HepG2 (cell line): ENCODE measurements around the gene SRP14. TPM values are rescaled to one million over a fixed set of nuclear protein-coding genes. Genes with fewer than 3 reads are reported as not detected.

Source experiments
- AKNA ChIP-seq: sonication (generic); formaldehyde crosslinking; IDR thresholded peaks from 2 replicates; pipeline ENCODE4 v1.4.0; 2020; ENCODE audit warnings: missing genetic modification reagents, borderline replicate concordance
- CC2D1A ChIP-seq: sonication (generic); formaldehyde crosslinking; IDR thresholded peaks from 2 replicates; pipeline ENCODE4 v1.8.1; 2023; ENCODE audit warnings: mild to moderate bottlenecking, missing genetic modification reagents
- GTF2F1 ChIP-seq: fragments of 150-350 bp; IDR thresholded peaks from 2 replicates; pipeline ENCODE4 v1.6.1; 2014; ENCODE audit warnings: low read length
- HNF1B ChIP-seq: sonication (generic); formaldehyde crosslinking; IDR thresholded peaks from 2 replicates; pipeline ENCODE4 v1.5.1; 2020; ENCODE audit warnings: mild to moderate bottlenecking, moderate library complexity, missing genetic modification reagents
- JUND ChIP-seq: sonication (generic); formaldehyde crosslinking; IDR thresholded peaks from 2 replicates; pipeline ENCODE4 v1.8.0; 2022; ENCODE audit warnings: mild to moderate bottlenecking, missing genetic modification reagents
- MEIS2 ChIP-seq: sonication (generic); formaldehyde crosslinking; IDR thresholded peaks from 2 replicates; pipeline ENCODE4 v1.9.0; 2021; ENCODE audit warnings: mild to moderate bottlenecking, missing genetic modification reagents
- MXD1 ChIP-seq: sonication (generic); formaldehyde crosslinking; IDR thresholded peaks from 2 replicates; pipeline ENCODE4 v1.4.0; 2020; ENCODE audit warnings: mild to moderate bottlenecking, missing genetic modification reagents
- PAXIP1 ChIP-seq: sonication (generic); formaldehyde crosslinking; conservative IDR thresholded peaks from 2 replicates; pipeline ENCODE4 v1.4.0; 2020; ENCODE audit warnings: mild to moderate bottlenecking, missing genetic modification reagents, moderate library complexity
- REPIN1 ChIP-seq: sonication (generic); formaldehyde crosslinking; IDR thresholded peaks from 2 replicates; pipeline ENCODE4 v1.8.0; 2022; ENCODE audit warnings: missing genetic modification reagents, low read depth, mild to moderate bottlenecking, borderline replicate concordance
- SAFB2 ChIP-seq: sonication (generic); formaldehyde crosslinking; IDR thresholded peaks from 2 replicates; pipeline ENCODE4 v1.5.1; 2020; ENCODE audit warnings: missing genetic modification reagents, low read depth, mild to moderate bottlenecking, borderline replicate concordance
- YEATS2 ChIP-seq: sonication (generic); formaldehyde crosslinking; IDR thresholded peaks from 2 replicates; pipeline ENCODE4 v1.4.0; 2020; ENCODE audit warnings: missing genetic modification reagents, borderline replicate concordance
- ZBTB49 ChIP-seq: sonication (generic); formaldehyde crosslinking; IDR thresholded peaks from 2 replicates; pipeline ENCODE4 v1.4.0; 2020; ENCODE audit warnings: missing genetic modification reagents, borderline replicate concordance
- ZNF224 ChIP-seq: sonication (generic); formaldehyde crosslinking; IDR thresholded peaks from 2 replicates; pipeline ENCODE4 v1.5.0; 2020; ENCODE audit warnings: mild to moderate bottlenecking, missing genetic modification reagents
- ZNF232 ChIP-seq: sonication (generic); formaldehyde crosslinking; IDR thresholded peaks from 2 replicates; pipeline ENCODE4 v1.4.0; 2020; ENCODE audit warnings: missing genetic modification reagents, borderline replicate concordance
- ZNF44 ChIP-seq: sonication (generic); formaldehyde crosslinking; IDR thresholded peaks from 2 replicates; pipeline ENCODE4 v1.5.1; 2020; ENCODE audit warnings: mild to moderate bottlenecking, missing genetic modification reagents
- polyA plus RNA-seq, 8 experiments: library from polyadenylated mRNA; depleted of rRNA in 3 of 8; stranded (reverse) in 7 of 8; unstranded in 1 of 8; fragments of >200 nt; fragmentation: Illumina TruSeq in 4 of 8; extraction: Trizol in 4 of 8; gene quantifications; 2 replicates each; pipeline versions ENCODE4 v1.2.1 to v1.2.3, GENCODE V29; 2011 to 2016; ENCODE audit warnings: low read depth in 4 of 8, missing spikeins in 1 of 8, mixed read lengths in 1 of 8; ENCODE audit not compliant: insufficient read depth in 1 of 8
- total RNA-seq, 5 experiments: library from RNA; depleted of rRNA; stranded (reverse); fragments of >200 nt; fragmentation: Illumina TruSeq; extraction: Trizol; gene quantifications; 2 replicates each; pipeline ENCODE4 v1.2.3, GENCODE V29; 2016; ENCODE audit warnings: low read depth in 1 of 5

The SRP14 gene
- total and polyA plus RNA-seq, 2 of the 13 experiments (the other 11 are each of a cell fraction or from before 2014, with no cell fraction given): 208 to 356 TPM

GRCh38 chr15:40040770-40041169 is 1.8 kb upstream of the SRP14 start (continued):
- TF ChIP-seq ZNF44 (CRISPR knock-in tag): no peak
- TF ChIP-seq ZNF224 (CRISPR knock-in tag): no peak
- TF ChIP-seq MXD1 (CRISPR knock-in tag): no peak
- TF ChIP-seq MEIS2 (CRISPR knock-in tag): no peak; the same call in 1 of the 2 replicates
- TF ChIP-seq GTF2F1: no peak
- no peak for TF ChIP-seq CC2D1A (CRISPR knock-in tag)
- TF ChIP-seq AKNA (CRISPR knock-in tag): no peak
- TF ChIP-seq JUND (CRISPR knock-in tag): no peak
- no peak for TF ChIP-seq SAFB2
- peak; percentile 85 for TF ChIP-seq PAXIP1 (CRISPR knock-in tag)
- TF ChIP-seq ZBTB49 (CRISPR knock-in tag): no peak
- no peak for TF ChIP-seq REPIN1 (CRISPR knock-in tag)
- no peak for TF ChIP-seq YEATS2
- TF ChIP-seq ZNF232 (CRISPR knock-in tag): no peak
- TF ChIP-seq HNF1B (CRISPR knock-in tag): peak; percentile 63; the same call in 1 of the 2 replicates
